GM23248 (cell line): ENCODE data around the gene FECH. TPM values are rescaled to one million over a fixed set of nuclear protein-coding genes. Genes with fewer than 3 reads are reported as not detected.

Experiments used
- DNase-seq: peaks from one replicate; pipeline ENCODE4 v3.0.0-alpha.2; 2015
- H2AFZ ChIP-seq: fragments of 200-600 bp; sonication (generic); 2 replicates; pipeline ENCODE4 v1.6.1; 2016; ENCODE audit warnings: antibody characterized with exemption
- H3F3A ChIP-seq: fragments of 200-600 bp; sonication (generic); 2 replicates; pipeline ENCODE4 v1.6.1; 2016; ENCODE audit warnings: mild to moderate bottlenecking, antibody characterized with exemption, mixed run types; ENCODE audit not compliant: insufficient read depth
- H3K27ac ChIP-seq: fragments of 200-600 bp; sonication (generic); 2 replicates; pipeline ENCODE4 v1.5.1; 2016; ENCODE audit warnings: mild to moderate bottlenecking
- H3K27me3 ChIP-seq: fragments of 200-600 bp; sonication (generic); replicated peaks from 2 replicates; pipeline ENCODE4 v1.6.1; 2016; ENCODE audit warnings: mild to moderate bottlenecking; ENCODE audit not compliant: insufficient read depth
- H3K36me3 ChIP-seq: fragments of 200-600 bp; sonication (generic); 2 replicates; pipeline ENCODE4 v1.6.1; 2016; ENCODE audit warnings: low read depth, mild to moderate bottlenecking
- H3K4me1 ChIP-seq: fragments of 200-600 bp; sonication (generic); 2 replicates; pipeline ENCODE4 v1.6.1; 2016; ENCODE audit warnings: mild to moderate bottlenecking; ENCODE audit not compliant: insufficient read depth
- H3K4me2 ChIP-seq: fragments of 200-600 bp; sonication (generic); one replicate; pipeline ENCODE4 v1.6.1; 2016; ENCODE audit warnings: mild to moderate bottlenecking; ENCODE audit not compliant: unreplicated experiment
- H3K4me3 ChIP-seq: fragments of 200-600 bp; sonication (generic); 2 replicates; pipeline ENCODE4 v1.5.1; 2016; ENCODE audit warnings: mild to moderate bottlenecking
- H3K79me2 ChIP-seq: fragments of 200-600 bp; sonication (generic); 2 replicates; pipeline ENCODE4 v1.6.1; 2016; ENCODE audit warnings: mild to moderate bottlenecking; ENCODE audit not compliant: insufficient read depth
- H3K9ac ChIP-seq: fragments of 200-600 bp; sonication (generic); 2 replicates; pipeline ENCODE4 v1.6.1; 2016; ENCODE audit warnings: mild to moderate bottlenecking
- H3K9me2 ChIP-seq: fragments of 200-600 bp; sonication (generic); 2 replicates; pipeline ENCODE4 v1.6.1; 2016; ENCODE audit warnings: mixed run types, mild to moderate bottlenecking, moderate library complexity; ENCODE audit not compliant: insufficient read depth
- H3K9me3 ChIP-seq: fragments of 200-600 bp; sonication (generic); one replicate; pipeline ENCODE4 v1.6.1; 2017; ENCODE audit warnings: low read depth
- H4K20me1 ChIP-seq: fragments of 200-600 bp; sonication (generic); 2 replicates; pipeline ENCODE4 v1.6.0; 2016; ENCODE audit not compliant: insufficient read depth
- EZH2 ChIP-seq: fragments of 200-600 bp; sonication (generic); IDR thresholded peaks from 2 replicates; pipeline ENCODE4 v1.6.1; 2018; ENCODE audit warnings: antibody characterized with exemption, mild to moderate bottlenecking; ENCODE audit not compliant: insufficient read depth, poor library complexity, severe bottlenecking
- EZH2phosphoT487 ChIP-seq: fragments of 200-600 bp; sonication (generic); IDR thresholded peaks from 2 replicates; pipeline ENCODE4 v1.6.1; 2018; ENCODE audit warnings: antibody characterized with exemption, moderate library complexity, mild to moderate bottlenecking, low read depth; ENCODE audit not compliant: insufficient read depth
- WGBS, 2 experiments: methylation state at CpG; one replicate each; pipeline ENCODE4 v1.1.6; 2015 to 2017; ENCODE audit warnings: low lambda C conversion rate in 2 of 2, low coverage in 1 of 2; ENCODE audit errors: missing lambda C conversion rate in 2 of 2; 5-methylcytosine and 5-hydroxymethylcytosine counted together
- in situ Hi-C: fragments of 300-500 bp; cut with MboI; formaldehyde crosslinking; loops from 2 replicates; pipeline ENCODE4 v1.15.0; 2020
- polyA plus RNA-seq: library from polyadenylated mRNA; unstranded; fragments of >200 nt; fragmentation: Nextera tagmentation; extraction: Ambion mirVana; gene quantifications from 2 replicates; pipeline ENCODE4 v1.2.1, GENCODE V29; 2016
- total RNA-seq: library from RNA; depleted of rRNA; stranded (reverse); fragments of >200 nt; shearing (Covaris generic); gene quantifications from 2 replicates; pipeline ENCODE4 v1.2.3, GENCODE V29; 2014

Gene FECH
- total and polyA plus RNA-seq, 2 experiments from 2014 or later: 25.4 to 33.4 TPM

GRCh38 chr18:57630754-57631595 is 44.5 kb upstream of the FECH start:
- TF ChIP-seq EZH2phosphoT487 (no peak), EZH2 (no peak)
- Histone ChIP-seq H3K27ac (peak overlapping the region; percentile 74), H3K9ac (peak overlapping the region; percentile 84), H3K4me2 (peak overlapping the region; percentile 87), H2AFZ (peak overlapping the region; percentile 100), H3K79me2 (no peaks in the 10 kb centered on the region), H3K4me3 (peak overlapping the region; percentile 83), H3K36me3 (no peaks in the 10 kb centered on the region), H3F3A (peaks cover 12% of the 10 kb centered on the region; the same call in 1 of the 2 replicates), H3K4me1 (peaks cover 12% of the 10 kb centered on the region), H3K27me3 (no peaks in the 10 kb centered on the region), H4K20me1 (no peaks in the 10 kb centered on the region), H3K9me2 (no peaks in the 10 kb centered on the region), H3K9me3 (no peaks in the 10 kb centered on the region)
- peak; percentile 25 for DNase-seq
- WGBS, 2 experiments: 21 to 23% methylated on average over 13 of the region's 13 CpGs
- in situ Hi-C loops: no loop called here

GRCh38 chr18:57630002-57630753 is 43.7 kb upstream of the FECH start:
- H3K4me1 ChIP-seq: peaks cover 12% of the 10 kb centered on the region
- peak overlapping the region; percentile 74 for H3K27ac ChIP-seq
- peaks cover 12% of the 10 kb centered on the region; the same call in 1 of the 2 replicates for H3F3A ChIP-seq
- DNase-seq: peak; percentile 99
- H3K9me3 ChIP-seq: no peaks in the 10 kb centered on the region
- in situ Hi-C loops: no loop called here
- H3K36me3 ChIP-seq: no peaks in the 10 kb centered on the region
- H3K4me3 ChIP-seq: peak overlapping the region; percentile 83
- H2AFZ ChIP-seq: peak overlapping the region; percentile 100
- H4K20me1 ChIP-seq: no peaks in the 10 kb centered on the region
- 2 to 4% methylated on average over 51 to 52 of the region's 52 CpGs for WGBS, 2 experiments
- no peak for TF ChIP-seq EZH2phosphoT487
- no peak for TF ChIP-seq EZH2
- H3K27me3 ChIP-seq: no peaks in the 10 kb centered on the region
- peak overlapping the region; percentile 84 for H3K9ac ChIP-seq
- no peaks in the 10 kb centered on the region for H3K79me2 ChIP-seq
- H3K9me2 ChIP-seq: no peaks in the 10 kb centered on the region
- H3K4me2 ChIP-seq: peak overlapping the region; percentile 87

- no peak overlapping the region for H3K27ac ChIP-seq
- peak overlapping the region; percentile 87 for H3K4me2 ChIP-seq
- TF ChIP-seq EZH2phosphoT487 (no peak), EZH2 (no peak)
- in situ Hi-C loops: no loop called here
- no peak for DNase-seq
- H3K9me3 ChIP-seq: no peaks in the 10 kb centered on the region
- peak overlapping the region; percentile 84; the same call in 1 of the 2 replicates for H3K9ac ChIP-seq
- H3K4me3 ChIP-seq: peak overlapping the region; percentile 83; the same call in 1 of the 2 replicates
- peaks cover 12% of the 10 kb centered on the region; the same call in 1 of the 2 replicates for H3F3A ChIP-seq
- H4K20me1 ChIP-seq: no peaks in the 10 kb centered on the region
- no peaks in the 10 kb centered on the region for H3K9me2 ChIP-seq
- no peaks in the 10 kb centered on the region for H3K79me2 ChIP-seq
- H3K36me3 ChIP-seq: no peaks in the 10 kb centered on the region
- 95 to 98% methylated on average over 9 of the region's 9 CpGs for WGBS, 2 experiments
- H3K27me3 ChIP-seq: no peaks in the 10 kb centered on the region
- peaks cover 12% of the 10 kb centered on the region for H3K4me1 ChIP-seq
- H2AFZ ChIP-seq: peak overlapping the region; percentile 100
These were observed 42.9 kb upstream of the FECH start for GRCh38 chr18:57629422-57629821.

DNA sequence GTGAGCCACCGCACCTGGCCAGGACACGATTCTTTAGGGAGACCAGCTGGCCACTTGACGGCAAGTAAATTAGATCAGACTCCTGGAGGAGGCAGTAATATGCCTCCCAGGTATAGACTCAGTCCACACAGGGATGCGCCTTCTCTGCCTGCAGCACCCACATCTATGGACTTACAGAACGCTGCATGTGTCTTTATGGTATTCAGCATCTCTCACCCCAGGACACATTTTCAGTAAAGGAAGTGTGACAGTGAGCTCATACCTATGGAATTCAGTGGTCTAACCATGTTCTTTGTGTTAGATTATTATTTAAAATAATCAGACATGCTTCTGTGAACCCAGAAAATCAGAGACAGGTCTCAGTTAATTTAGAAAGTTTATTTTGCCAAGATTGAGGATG is 41.0 kb upstream of the FECH start:
- Histone ChIP-seq H2AFZ (peak overlapping the region; percentile 5; the same call in 1 of the 2 replicates), H3K27ac (no peak overlapping the region)

More for the DNA sequence above, 41.0 kb upstream of the FECH start:
- Histone ChIP-seq H3K4me2 (no peak overlapping the region), H3K9me2 (no peaks in the 10 kb centered on the region), H3K36me3 (no peaks in the 10 kb centered on the region), H4K20me1 (no peaks in the 10 kb centered on the region), H3K4me3 (no peak overlapping the region), H3K27me3 (no peaks in the 10 kb centered on the region), H3K4me1 (peaks cover 12% of the 10 kb centered on the region), H3F3A (peaks cover 12% of the 10 kb centered on the region; the same call in 1 of the 2 replicates), H3K79me2 (no peaks in the 10 kb centered on the region), H3K9me3 (no peaks in the 10 kb centered on the region), H3K9ac (no peak overlapping the region)
- peak; percentile 33 for DNase-seq
- in situ Hi-C loops: no loop called here
- TF ChIP-seq EZH2 (no peak), EZH2phosphoT487 (no peak)
- WGBS, 2 experiments: 73 to 84% methylated on average over 5 of the region's 5 CpGs
